ENCODE results near the gene CFAP73.
A peak's percentile ranks its signal among the peaks of the same experiment; 100 is the strongest.

Gene CFAP73

GRCh38 chr12:113149361-113150150, at the start of gene CFAP73:
CFAP73 (plus strand) TSS chr12:113149724; CDS start chr12:113149858, 134 bp downstream.
- TF ChIP-seq CTCF (IDR thresholded peaks at IDR 0.05; ENCODE audit: low read depth, low read length), result no peak

GRCh38 chr12:113099764-113100163, 49.8 kb upstream of the CFAP73 start:
- no peak overlapping the region for H3K4me3 ChIP-seq (ENCODE audit: low read depth, low read length)
- TF ChIP-seq CTCF (IDR thresholded peaks at IDR 0.05; ENCODE audit: low read depth, low read length), result no peak

More at GRCh38 chr12:113149361-113150150, at the start of gene CFAP73:
- H3K4me3 ChIP-seq (ENCODE audit: low read depth, low read length), result peak within 1 kb of the TSS; percentile 29

- no peak overlapping the region for H3K4me3 ChIP-seq (ENCODE audit: low read depth, low read length)
- no peak for TF ChIP-seq CTCF (IDR thresholded peaks at IDR 0.05; ENCODE audit: low read depth, low read length)
Observed at GRCh38 chr12:113101751-113102150, 47.8 kb upstream of the CFAP73 start.

- no peak for TF ChIP-seq CTCF (IDR thresholded peaks at IDR 0.05; ENCODE audit: low read depth, low read length)
- H3K4me3 ChIP-seq (ENCODE audit: low read depth, low read length), result no peak overlapping the region
Observed at GRCh38 chr12:113102811-113103210, 46.7 kb upstream of the CFAP73 start.

- TF ChIP-seq CTCF (IDR thresholded peaks at IDR 0.05; ENCODE audit: low read depth, low read length), result no peak
- H3K4me3 ChIP-seq (ENCODE audit: low read depth, low read length), result no peak overlapping the region
Observed at GRCh38 chr12:113103756-113104450, 45.6 kb upstream of the CFAP73 start.

GRCh38 chr12:113104953-113105510, 44.5 kb upstream of the CFAP73 start:
- TF ChIP-seq CTCF (IDR thresholded peaks at IDR 0.05; ENCODE audit: low read depth, low read length), result no peak
- no peak overlapping the region for H3K4me3 ChIP-seq (ENCODE audit: low read depth, low read length)
